Psoas muscle (tissue), 8 donors: ENCODE results near the gene TCTA. TPM values are rescaled to one million over a fixed set of nuclear protein-coding genes. Genes with fewer than 3 reads are reported as not detected.

Source experiments
- ATAC-seq, 4 donors: fragments of 200-7000 bp; cut with Tn5 transposase; one replicate each; pipeline ENCODE4 v1.9.1; 2020; ENCODE audit warnings: moderate library complexity in 3 of 4, mild to moderate bottlenecking in 2 of 4
- DNase-seq, 2 donors: peaks; one replicate each; pipeline ENCODE4 v3.0.0-alpha.2; 2020
- H3K27ac ChIP-seq: fragments of 200-600 bp; one replicate; pipeline ENCODE4 v1.8.0; 2022
- H3K27me3 ChIP-seq, 3 donors: fragments of 200-600 bp in 1 of 3; one replicate each; pipeline versions ENCODE4 v1.6.1 to v1.8.0; 2013 to 2022; ENCODE audit warnings: low read length in 2 of 3, mild to moderate bottlenecking in 2 of 3, moderate library complexity in 1 of 3; ENCODE audit not compliant: insufficient read depth in 3 of 3
- H3K36me3 ChIP-seq, 2 donors: fragments of 200-600 bp in 1 of 2; one replicate each; pipeline versions ENCODE4 v1.6.1 to v1.8.0; 2013 to 2022; ENCODE audit warnings: low read depth in 1 of 2, mild to moderate bottlenecking in 1 of 2, moderate library complexity in 1 of 2; ENCODE audit not compliant: insufficient read depth in 1 of 2
- H3K4me1 ChIP-seq: fragments of 200-600 bp; one replicate; pipeline ENCODE4 v1.8.0; 2022
- H3K4me3 ChIP-seq: fragments of 200-600 bp; one replicate; pipeline ENCODE4 v1.8.0; 2022; ENCODE audit warnings: mild to moderate bottlenecking
- H3K9me3 ChIP-seq: fragments of 200-600 bp; one replicate; pipeline ENCODE4 v1.8.0; 2022
- WGBS, 3 donors: extraction: QIAGEN DNeasy Blood & Tissue Kit; methylation state at CpG; one replicate each; pipeline versions ENCODE4 v1.1.6 to v1.1.7; 2013; 5-methylcytosine and 5-hydroxymethylcytosine counted together
- intact Hi-C, 2 donors: fragments of 100-400 bp; cut with DNase I; formaldehyde crosslinking; loops; one replicate each; pipeline versions ENCODE4 v1.11.0 to v1.14.2; 2022
- polyA plus RNA-seq, 3 donors: library from polyadenylated mRNA; stranded (reverse); fragments of 200-250 nt; gene quantifications; one replicate each; pipeline ENCODE4 v1.2.3, GENCODE V29; 2013
- total RNA-seq, 4 donors: library from RNA; stranded (reverse); fragmentation: NEBNext Ultra II Directional in 2 of 4; extraction: Animal tissue kit (Norgen Biotek cat#: 25700) in 2 of 4; gene quantifications; one replicate each; pipeline versions ENCODE4 v1.2.1 to v1.2.4, GENCODE V29; 2021 to 2023
- TF ChIP-seq, protein P1 (sequence below): fragments of 200-600 bp; IDR thresholded peaks from one replicate; pipeline ENCODE4 v1.8.0; 2022; ENCODE audit warnings: antibody characterized with exemption
- donor health status: healthy with polysubstance abuse.
- donor health status: DM: no; HTN: no; CAD: no; lungs with moderate emphysema.
- donor health status: Bipolar disorder and iron deficiency.
- donor health status: healthy.
- donor health status: DM: yes; HTN: yes; CAD: no.
- donor health status: DM: no; HTN: no; CAD: no.
- donor health status: DM: no; HTN: no; CAD: no.
- donor health status: DM: yes; HTN: yes; CAD: no.

The TCTA gene
- total and polyA plus RNA-seq, 7 donors: 11.4 to 46.1 (median 18.1) TPM

DNA sequence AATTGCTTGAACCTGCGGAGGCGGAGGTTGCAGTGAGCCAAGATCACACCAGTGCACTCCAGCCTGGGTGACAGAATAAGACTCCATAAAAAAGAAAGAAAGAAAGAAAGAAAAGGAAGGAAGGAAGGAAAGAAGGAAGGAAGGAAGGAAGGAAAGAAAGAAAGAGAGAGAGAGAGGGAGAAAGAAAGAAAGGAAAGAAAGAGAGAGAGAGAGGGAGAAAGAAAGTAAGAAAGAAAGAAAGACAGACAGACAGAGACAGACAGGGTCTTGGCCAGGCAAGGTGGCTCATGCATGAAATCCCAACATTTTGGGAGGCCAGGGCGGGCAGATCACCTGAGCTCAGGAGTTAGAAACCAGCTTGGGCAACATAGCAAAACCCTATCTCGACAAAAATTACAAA lies 41.4 kb downstream of the TCTA start:
- no peak overlapping the region for H3K27ac ChIP-seq
- 66 to 79% (median 73%) methylated on average over 4 of the region's 4 CpGs for WGBS, 3 donors
- intact Hi-C loops: no loop called here

GRCh38 chr3:49454458-49454857 lies 42.2 kb downstream of the TCTA start:
- Histone ChIP-seq H3K27me3 (no peaks in the 10 kb centered on the region), H3K36me3 (no peaks in the 10 kb centered on the region), H3K4me1 (peaks cover 15% of the 10 kb centered on the region), H3K4me3 (no peak overlapping the region), H3K9me3 (no peaks in the 10 kb centered on the region), H3K27ac (peak overlapping the region; percentile 42)
- 39 to 57% (median 40%) methylated on average over 2 of the region's 2 CpGs for WGBS, 3 donors
- DNase-seq: peak in 1 of 2 donors; percentile 65
- TF ChIP-seq, protein P1, sequence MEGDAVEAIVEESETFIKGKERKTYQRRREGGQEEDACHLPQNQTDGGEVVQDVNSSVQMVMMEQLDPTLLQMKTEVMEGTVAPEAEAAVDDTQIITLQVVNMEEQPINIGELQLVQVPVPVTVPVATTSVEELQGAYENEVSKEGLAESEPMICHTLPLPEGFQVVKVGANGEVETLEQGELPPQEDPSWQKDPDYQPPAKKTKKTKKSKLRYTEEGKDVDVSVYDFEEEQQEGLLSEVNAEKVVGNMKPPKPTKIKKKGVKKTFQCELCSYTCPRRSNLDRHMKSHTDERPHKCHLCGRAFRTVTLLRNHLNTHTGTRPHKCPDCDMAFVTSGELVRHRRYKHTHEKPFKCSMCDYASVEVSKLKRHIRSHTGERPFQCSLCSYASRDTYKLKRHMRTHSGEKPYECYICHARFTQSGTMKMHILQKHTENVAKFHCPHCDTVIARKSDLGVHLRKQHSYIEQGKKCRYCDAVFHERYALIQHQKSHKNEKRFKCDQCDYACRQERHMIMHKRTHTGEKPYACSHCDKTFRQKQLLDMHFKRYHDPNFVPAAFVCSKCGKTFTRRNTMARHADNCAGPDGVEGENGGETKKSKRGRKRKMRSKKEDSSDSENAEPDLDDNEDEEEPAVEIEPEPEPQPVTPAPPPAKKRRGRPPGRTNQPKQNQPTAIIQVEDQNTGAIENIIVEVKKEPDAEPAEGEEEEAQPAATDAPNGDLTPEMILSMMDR: peak; percentile 35
- peak; percentile 80 to 90 (median 85) for ATAC-seq
- intact Hi-C loops: no loop called here

More for the DNA sequence above, 41.4 kb downstream of the TCTA start:
- no peak overlapping the region for H3K4me3 ChIP-seq
- DNase-seq (no peak), ATAC-seq (no peak)
- H3K4me1 ChIP-seq: peaks cover 15% of the 10 kb centered on the region
- H3K9me3 ChIP-seq: no peaks in the 10 kb centered on the region
- H3K36me3 ChIP-seq: no peaks in the 10 kb centered on the region
- TF ChIP-seq, protein P1: no peak
- H3K27me3 ChIP-seq: no peaks in the 10 kb centered on the region

DNA sequence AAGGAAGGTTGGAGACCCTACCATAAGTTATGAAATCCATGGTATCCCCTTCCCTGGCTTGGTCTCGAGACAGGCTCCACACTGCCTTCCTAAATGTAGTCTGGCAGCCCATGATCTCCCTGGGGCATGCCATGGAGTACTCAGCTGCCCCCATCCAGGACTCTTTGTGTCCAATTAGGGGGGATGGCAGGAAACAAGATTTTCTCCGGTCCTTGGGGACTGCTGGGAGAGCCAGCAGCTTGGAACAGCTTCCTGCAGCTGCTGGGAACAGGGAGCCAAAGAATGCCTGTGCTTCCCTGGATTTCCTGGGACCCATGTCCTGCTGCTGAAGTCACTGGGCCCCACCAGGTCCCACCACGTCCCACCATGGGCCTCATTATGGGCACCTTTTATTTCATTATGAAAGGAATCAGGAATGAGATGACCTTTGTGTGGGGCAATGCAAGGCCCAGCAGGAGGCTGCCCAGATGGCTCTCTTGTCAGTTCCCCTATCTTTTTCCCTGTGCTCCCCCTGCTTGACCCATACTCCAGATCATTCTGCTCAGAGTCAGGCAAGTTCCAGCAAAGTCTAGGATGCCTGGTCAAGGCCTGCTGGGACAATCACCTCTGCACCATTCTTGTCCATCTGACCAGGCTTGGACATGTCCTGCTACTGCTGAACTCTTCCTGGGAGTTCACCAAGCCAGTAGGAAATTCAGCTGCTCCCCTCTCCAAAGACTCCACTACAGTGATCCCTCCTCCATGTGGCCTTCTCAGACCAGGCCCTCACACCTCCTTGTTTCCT lies 42.9 kb downstream of the TCTA start:
- H3K27ac ChIP-seq: peak overlapping the region; percentile 42
- TF ChIP-seq, protein P1: no peak
- 8 to 19% (median 14%) methylated on average over 3 of the region's 3 CpGs for WGBS, 3 donors
- no peaks in the 10 kb centered on the region for H3K36me3 ChIP-seq
- DNase-seq (peak in 1 of 2 donors; percentile 68), ATAC-seq (peak; percentile 35 to 56 (median 49))
- H3K4me1 ChIP-seq: peaks cover 15% of the 10 kb centered on the region
- H3K9me3 ChIP-seq: no peaks in the 10 kb centered on the region
- no peak overlapping the region for H3K4me3 ChIP-seq
- H3K27me3 ChIP-seq: no peaks in the 10 kb centered on the region
- intact Hi-C loops: no loop called here

DNA sequence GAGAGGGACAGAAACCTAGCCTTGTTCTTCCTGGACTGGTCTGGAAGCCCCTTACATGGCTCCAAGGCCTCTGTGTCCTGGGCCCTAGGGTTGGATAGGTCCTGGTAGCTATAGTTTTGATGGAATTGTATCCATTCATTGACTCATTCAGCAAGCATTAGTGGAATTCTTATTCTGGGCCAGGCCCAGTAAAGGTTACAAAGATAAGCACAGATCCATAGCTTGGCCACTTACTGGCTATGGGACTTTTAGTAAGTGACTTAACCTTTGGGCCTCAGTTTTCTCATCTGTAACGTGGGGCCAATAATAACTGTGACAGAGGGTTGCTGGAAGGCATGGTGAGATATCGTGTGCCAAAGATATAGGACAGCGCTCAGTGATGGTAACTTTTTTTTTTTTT lies 44.2 kb downstream of the TCTA start:
- TF ChIP-seq, protein P1: no peak

More for the DNA sequence above, 44.2 kb downstream of the TCTA start:
- no peaks in the 10 kb centered on the region for H3K36me3 ChIP-seq
- ATAC-seq (no peak), DNase-seq (no peak)
- no peaks in the 10 kb centered on the region for H3K27me3 ChIP-seq
- intact Hi-C loops: no loop called here
- 83 to 91% (median 84%) methylated on average over 3 of the region's 3 CpGs for WGBS, 3 donors
- H3K27ac ChIP-seq: no peak overlapping the region
- peaks cover 15% of the 10 kb centered on the region for H3K4me1 ChIP-seq
- no peak overlapping the region for H3K4me3 ChIP-seq
- no peaks in the 10 kb centered on the region for H3K9me3 ChIP-seq
